ENCODE data around the gene EXOC2. TPM values are rescaled to one million over a fixed set of nuclear protein-coding genes. Genes with fewer than 3 reads are reported as not detected.
"Not testable (repeated sequence)": the region's sequence is repeated elsewhere in the genome, so short reads cannot be mapped to it uniquely, and the experiment has no call there.

Gene EXOC2
- total RNA-seq, 4 donors from 2014 or later: 20.9 to 28.5 (median 24.6) TPM

GRCh38 chr6:703552-703951, 10.6 kb upstream of the EXOC2 start:
- no peak for TF ChIP-seq POLR2A (IDR thresholded peaks at IDR 0.05; ENCODE audit: low read depth)
- no peak for TF ChIP-seq POLR2AphosphoS5 (IDR thresholded peaks at IDR 0.05)
- no peak for TF ChIP-seq EP300 (IDR thresholded peaks at IDR 0.05)
- intact Hi-C loops (cut with DNase I): loop anchor here (10.0 kb wide), 1 partner anchor 109 kb away; no protein-coding TSS in a partner anchor
- Histone ChIP-seq H3K4me3 (no peak overlapping the region), H3K27me3 (no peaks in the 10 kb centered on the region), H3K36me3 (no peaks in the 10 kb centered on the region), H3K4me1 (peaks cover 0 to 5% (median 0%) of the 10 kb centered on the region in 4 donors), H3K27ac (replicated peaks in 1 of 4) (no peak overlapping the region), H3K9me3 (no peaks in the 10 kb centered on the region)
- no peak for DNase-seq (ENCODE audit: extremely low spot score)
- WGBS: 80% methylated on average over 3 of the region's 3 CpGs

GRCh38 chr6:701700-702479, 9.0 kb upstream of the EXOC2 start:
- no peak for TF ChIP-seq CTCF (IDR thresholded peaks at IDR 0.05)
- TF ChIP-seq EP300 (IDR thresholded peaks at IDR 0.05): no peak
- TF ChIP-seq POLR2A (IDR thresholded peaks at IDR 0.05; ENCODE audit: low read depth): no peak
- no peak for TF ChIP-seq POLR2AphosphoS5 (IDR thresholded peaks at IDR 0.05)
- Histone ChIP-seq H3K27ac (replicated peaks in 1 of 4) (no peak overlapping the region), H3K9me3 (no peaks in the 10 kb centered on the region), H3K36me3 (no peaks in the 10 kb centered on the region), H3K27me3 (no peaks in the 10 kb centered on the region), H3K4me3 (no peak overlapping the region), H3K4me1 (peaks cover 0 to 5% (median 0%) of the 10 kb centered on the region in 4 donors)
- 75% methylated on average over 11 of the region's 11 CpGs for WGBS
- intact Hi-C loops (cut with DNase I): loop anchor here (10.0 kb wide), 1 partner anchor 107 kb away; no protein-coding TSS in a partner anchor
- no peak for DNase-seq (ENCODE audit: extremely low spot score)

GRCh38 chr6:701215-701614, 8.3 kb upstream of the EXOC2 start:
- intact Hi-C loops (cut with DNase I): loop anchor here (10.0 kb wide), 1 partner anchor 106 kb away; no protein-coding TSS in a partner anchor
- no peak for TF ChIP-seq POLR2A (IDR thresholded peaks at IDR 0.05; ENCODE audit: low read depth)
- TF ChIP-seq POLR2AphosphoS5 (IDR thresholded peaks at IDR 0.05): no peak
- TF ChIP-seq EP300 (IDR thresholded peaks at IDR 0.05): no peak
- no peak for TF ChIP-seq CTCF (IDR thresholded peaks at IDR 0.05)
- H3K4me1 ChIP-seq: peaks cover 0 to 5% (median 0%) of the 10 kb centered on the region in 4 donors
- H3K27ac ChIP-seq (replicated peaks in 1 of 4): no peak overlapping the region
- WGBS: 83% methylated on average over 4 of the region's 4 CpGs
- no peaks in the 10 kb centered on the region for H3K27me3 ChIP-seq
- no peak overlapping the region for H3K4me3 ChIP-seq
- no peaks in the 10 kb centered on the region for H3K9me3 ChIP-seq
- no peaks in the 10 kb centered on the region for H3K36me3 ChIP-seq
- DNase-seq (ENCODE audit: extremely low spot score): no peak

- Histone ChIP-seq H3K36me3 (no peaks in the 10 kb centered on the region), H3K9me3 (no peaks in the 10 kb centered on the region), H3K4me3 (no peak overlapping the region), H3K4me1 (peaks cover 0 to 5% (median 0%) of the 10 kb centered on the region in 4 donors), H3K27ac (replicated peaks in 1 of 4) (no peak overlapping the region), H3K27me3 (no peaks in the 10 kb centered on the region)
- DNase-seq (ENCODE audit: extremely low spot score): no peak
- WGBS: 89% methylated on average over 3 of the region's 3 CpGs
- intact Hi-C loops (cut with DNase I): loop anchor here (10.0 kb wide), 1 partner anchor 106 kb away; no protein-coding TSS in a partner anchor
- TF ChIP-seq CTCF (IDR thresholded peaks at IDR 0.05): no peak
- TF ChIP-seq POLR2A (IDR thresholded peaks at IDR 0.05; ENCODE audit: low read depth): no peak
- no peak for TF ChIP-seq EP300 (IDR thresholded peaks at IDR 0.05)
- no peak for TF ChIP-seq POLR2AphosphoS5 (IDR thresholded peaks at IDR 0.05)
Measured at GRCh38 chr6:700490-700889, 7.6 kb upstream of the EXOC2 start.

GRCh38 chr6:699319-699718, 6.4 kb upstream of the EXOC2 start:
- no peaks in the 10 kb centered on the region for H3K27me3 ChIP-seq
- H3K4me3 ChIP-seq: no peak overlapping the region
- 60% methylated on average over 6 of the region's 6 CpGs for WGBS
- no peaks in the 10 kb centered on the region for H3K9me3 ChIP-seq
- TF ChIP-seq CTCF (IDR thresholded peaks at IDR 0.05) (no peak), POLR2AphosphoS5 (IDR thresholded peaks at IDR 0.05) (no peak), EP300 (IDR thresholded peaks at IDR 0.05) (no peak), POLR2A (IDR thresholded peaks at IDR 0.05; ENCODE audit: low read depth) (no peak)
- H3K36me3 ChIP-seq: no peaks in the 10 kb centered on the region
- H3K4me1 ChIP-seq: peaks cover 0 to 5% (median 2%) of the 10 kb centered on the region in 4 donors
- DNase-seq (ENCODE audit: extremely low spot score): no peak
- intact Hi-C loops (cut with DNase I): no loop called here
- no peak overlapping the region for H3K27ac ChIP-seq (replicated peaks in 1 of 4)

GRCh38 chr6:694431-695126, 1.6 kb upstream of the EXOC2 start:
- H3K9me3 ChIP-seq; H3K27ac ChIP-seq (replicated peaks in 1 of 4); DNase-seq (ENCODE audit: extremely low spot score); H3K27me3 ChIP-seq; H3K36me3 ChIP-seq; H3K4me3 ChIP-seq; intact Hi-C loops (cut with DNase I): not testable (repeated sequence)
- peaks cover 20 to 41% (median 37%) of the 10 kb centered on the region in 4 donors for H3K4me1 ChIP-seq
- WGBS: 95% methylated on average over 11 of the region's 40 CpGs

Measured in esophagus muscularis mucosa (tissue), 4 donors.